Stimulated activated CD8-positive, alpha-beta memory T cell treated with anti-CD3 and anti-CD28 coated beads, Interleukin-4, amount 100 ng/mL, for 24 hours (primary cell): ENCODE results near the gene RAPGEF3.

Experiments
- DNase-seq: peaks from one replicate; pipeline ENCODE4 v3.0.0-alpha.2; 2020; ENCODE audit warnings: low read depth

The RAPGEF3 gene

GRCh38 chr12:47789712-47790489, 31.2 kb upstream of the RAPGEF3 start:
- DNase-seq, result no peak

GRCh38 chr12:47789141-47789540, 30.5 kb upstream of the RAPGEF3 start:
- DNase-seq, result no peak

GRCh38 chr12:47787596-47788319, 29.1 kb upstream of the RAPGEF3 start:
- no peak for DNase-seq

DNA sequence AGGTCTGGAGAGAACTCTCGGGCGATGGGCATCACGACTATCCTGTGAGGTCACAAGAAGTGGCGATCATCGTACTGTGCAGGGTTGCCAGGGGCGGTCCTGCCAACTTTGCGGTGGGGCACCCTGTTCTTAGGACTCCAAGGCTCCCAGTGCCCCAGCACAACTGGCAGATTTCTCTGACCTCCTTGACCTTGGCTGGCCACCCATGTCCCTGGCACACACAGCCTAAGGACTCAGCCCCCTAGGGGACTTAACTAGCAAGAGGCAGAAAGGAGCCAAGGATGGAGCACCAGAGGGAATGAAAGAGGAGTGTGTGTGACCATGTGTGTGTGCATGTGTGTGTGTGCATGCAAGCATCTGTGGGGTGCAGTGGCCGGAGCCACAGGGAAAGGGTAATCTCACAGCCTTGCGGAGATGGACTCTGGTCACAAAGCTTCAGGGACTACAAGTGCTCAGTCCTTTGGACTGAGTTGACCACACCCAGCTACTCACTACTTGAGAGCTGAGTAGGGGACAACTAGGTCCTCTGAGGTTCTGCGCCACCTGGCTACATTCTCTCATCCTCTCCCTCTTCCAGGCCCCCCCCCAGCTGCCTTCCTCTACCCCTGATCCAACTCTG, 28.1 kb upstream of the RAPGEF3 start:
- no peak for DNase-seq

GRCh38 chr12:47785887-47786661, 27.4 kb upstream of the RAPGEF3 start:
- no peak for DNase-seq

DNA sequence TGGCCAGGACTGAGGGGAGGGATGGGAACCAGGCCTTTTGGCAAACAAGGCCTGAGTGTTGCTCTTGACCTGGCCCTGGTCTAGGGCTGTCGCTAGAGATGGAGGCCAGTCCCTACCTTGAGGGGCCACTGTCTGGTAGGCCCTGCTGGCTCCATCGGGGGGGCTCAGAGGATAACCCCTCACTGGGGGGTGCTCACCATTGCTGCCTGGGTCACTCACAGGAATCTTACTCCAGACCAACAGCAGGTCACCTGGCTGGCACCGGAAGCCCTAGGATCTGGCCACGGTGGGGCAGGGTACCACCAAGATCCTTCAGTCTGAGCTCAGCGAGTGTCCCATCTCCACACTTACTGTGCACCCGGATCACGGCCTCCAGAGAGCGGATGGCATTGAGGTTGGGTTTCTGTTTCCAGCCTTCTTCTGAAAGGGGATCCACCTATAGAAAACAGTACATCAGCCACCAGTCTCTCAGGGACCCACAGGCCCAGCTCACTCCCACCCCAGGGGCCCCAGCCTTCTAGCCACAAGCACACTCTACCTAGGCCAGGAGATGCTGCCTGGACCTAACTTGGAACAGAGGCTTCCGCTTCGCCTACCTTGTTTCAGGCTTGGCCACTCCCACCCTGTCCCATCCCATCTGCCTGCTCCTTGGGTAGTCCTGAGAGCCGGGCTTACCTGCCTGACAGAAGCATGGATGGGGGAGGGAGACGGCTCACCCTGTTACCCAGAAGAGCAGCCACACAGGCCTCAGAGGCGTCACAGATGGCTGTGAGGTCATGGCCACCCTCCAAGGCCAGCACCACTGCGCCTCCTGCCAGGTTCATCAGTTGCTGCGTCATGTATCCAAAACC, 26.6 kb upstream of the RAPGEF3 start:
- DNase-seq, result no peak

- DNase-seq, result no peak
Measured at GRCh38 chr12:47783821-47784819, 25.4 kb upstream of the RAPGEF3 start.

- DNase-seq, result no peak
Measured at GRCh38 chr12:47783024-47783755, 24.5 kb upstream of the RAPGEF3 start.

DNA sequence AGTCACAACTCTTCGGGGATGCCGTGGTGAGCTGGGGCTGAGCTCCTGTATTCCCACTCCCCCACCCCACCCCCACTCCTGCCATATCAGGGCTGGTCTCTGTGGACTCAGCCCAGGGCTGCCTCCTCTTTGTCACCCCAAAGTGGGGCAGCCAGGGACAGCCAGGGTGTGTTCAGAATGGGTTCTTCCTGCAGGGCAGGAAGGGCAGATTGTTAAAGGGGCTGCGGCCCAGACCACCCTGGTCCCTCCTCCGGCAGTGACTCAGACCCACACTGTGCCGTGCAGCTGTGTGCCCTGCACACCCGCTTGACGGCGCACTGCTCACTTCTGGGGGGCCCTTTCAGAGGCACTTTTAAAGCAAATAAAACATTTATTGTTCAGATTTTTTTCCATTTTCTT, 23.7 kb upstream of the RAPGEF3 start:
- no peak for DNase-seq

DNA sequence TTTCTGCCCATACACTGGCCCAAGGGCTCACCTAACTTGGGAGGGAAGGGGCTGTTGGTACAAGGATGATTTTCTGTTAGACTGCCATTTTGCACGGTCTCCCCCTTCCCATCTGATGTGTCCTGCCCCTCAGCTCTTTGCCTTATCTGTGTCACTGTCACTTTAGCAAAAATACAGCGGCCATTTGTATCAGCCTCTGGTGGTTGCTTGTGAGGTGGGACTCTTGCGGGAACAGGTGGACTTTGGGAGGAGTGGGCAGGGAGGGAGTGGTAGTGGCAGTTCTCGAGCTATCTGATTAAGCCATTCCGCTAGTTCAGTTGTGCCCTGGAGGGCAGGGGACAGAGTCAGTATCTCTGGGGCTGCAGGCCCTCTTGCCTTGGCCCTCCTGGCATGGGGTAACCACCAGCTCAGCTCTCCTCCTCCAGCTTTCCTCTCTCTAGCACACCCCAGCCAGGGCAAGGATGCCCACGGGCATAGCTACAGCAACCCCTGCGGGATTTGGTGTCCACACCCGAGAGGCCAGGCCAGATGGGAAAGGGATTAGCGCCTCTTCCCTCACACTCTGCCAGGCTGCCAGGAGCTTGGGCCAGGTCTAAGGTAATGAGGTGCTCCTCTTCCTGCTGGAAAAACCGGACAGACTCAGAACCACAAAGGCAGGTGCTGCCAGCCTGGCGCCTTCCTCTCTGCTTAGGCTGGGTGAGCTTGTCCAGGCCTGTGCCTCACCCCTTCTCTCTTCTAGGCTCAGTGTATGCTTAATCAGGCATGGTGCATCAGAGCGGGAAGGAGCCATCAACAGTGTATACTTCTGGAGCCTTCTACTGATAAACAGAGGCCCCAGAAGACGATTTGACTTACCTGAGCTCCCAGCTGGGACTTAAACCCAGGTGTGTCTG, 23.0 kb upstream of the RAPGEF3 start:
- DNase-seq, result no peak

DNA sequence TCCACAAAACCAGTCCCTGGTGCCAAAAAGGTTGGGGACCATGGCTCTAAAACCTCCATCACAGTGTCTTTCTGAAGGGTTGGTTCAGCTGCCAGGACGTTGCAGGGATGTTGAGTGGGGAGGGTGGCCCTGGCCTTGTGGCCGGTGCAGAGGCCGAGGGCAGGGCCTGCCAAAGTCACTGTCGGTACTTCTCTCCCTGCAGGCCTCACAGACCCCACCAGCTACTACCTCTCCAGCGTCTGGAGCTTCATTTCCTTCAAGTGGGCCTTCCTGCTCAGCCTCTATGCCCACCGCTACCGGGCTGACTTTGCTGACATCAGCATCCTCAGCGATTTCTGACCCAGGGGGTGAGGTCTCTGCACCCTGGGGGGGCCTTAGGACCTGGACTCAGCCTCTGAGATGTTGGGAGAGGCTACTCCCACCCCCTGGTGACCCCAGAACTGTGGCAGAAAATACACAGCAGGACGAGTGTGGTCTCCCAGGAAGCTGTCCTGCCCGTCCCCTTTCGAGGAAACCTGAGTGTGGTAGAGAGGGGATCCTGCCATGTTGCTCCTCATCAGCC, 21.3 kb upstream of the RAPGEF3 start:
- no peak for DNase-seq

DNA sequence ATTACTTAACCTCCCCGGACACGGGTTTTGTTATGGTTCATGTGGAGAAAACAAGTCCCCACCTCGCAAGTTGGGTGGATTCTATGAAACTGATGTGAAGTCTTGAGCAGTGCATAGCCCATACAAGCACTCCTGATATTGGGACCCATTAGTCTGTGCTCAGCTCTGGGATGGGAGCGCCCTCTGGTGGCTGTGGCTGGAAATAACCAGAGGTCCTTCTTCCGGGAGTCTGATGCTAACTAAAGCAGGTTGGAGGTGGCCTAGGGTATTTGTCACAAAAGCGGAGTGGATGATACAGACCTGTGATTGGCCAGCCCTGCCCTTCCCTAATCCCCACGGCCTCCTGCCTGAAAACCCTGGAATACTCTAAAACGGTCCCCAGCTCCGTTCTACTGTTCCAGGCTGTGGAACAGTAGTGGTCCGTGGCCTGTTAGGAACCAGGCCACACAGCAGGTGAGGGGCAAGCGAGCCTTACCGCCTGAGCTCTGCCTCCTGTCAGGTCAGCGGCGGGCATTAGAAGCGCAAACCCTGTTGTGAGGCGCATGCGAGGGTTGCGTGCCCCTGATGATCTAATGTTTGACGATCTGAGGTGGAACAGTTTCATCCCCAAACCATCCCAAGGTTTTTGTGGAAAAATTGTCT, 20.7 kb upstream of the RAPGEF3 start:
- peak; percentile 87 for DNase-seq

- DNase-seq, result no peak
Measured at GRCh38 chr12:47778881-47779280, 20.2 kb upstream of the RAPGEF3 start.

- DNase-seq, result no peak
Measured at GRCh38 chr12:47777741-47778558, 19.3 kb upstream of the RAPGEF3 start.

DNA sequence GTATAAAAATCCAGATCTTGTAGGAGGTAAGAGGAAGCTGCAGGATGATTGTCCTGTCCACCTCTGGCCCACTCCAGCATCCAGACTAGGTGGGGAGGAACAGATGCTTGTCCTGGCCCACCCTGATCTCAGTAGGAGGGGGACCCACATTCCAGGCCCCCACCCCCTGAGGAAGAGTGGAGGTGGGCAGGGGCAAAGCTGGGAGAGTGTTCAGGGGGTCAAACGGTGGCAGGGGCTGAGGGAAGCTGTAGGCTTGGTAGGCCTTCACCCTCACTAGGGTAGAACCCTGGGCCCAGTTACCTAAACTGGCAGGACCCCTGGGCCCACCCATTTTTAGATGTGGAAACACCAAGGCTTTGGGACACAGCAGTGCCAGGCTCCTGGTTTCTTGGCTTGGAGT, 18.5 kb upstream of the RAPGEF3 start:
- DNase-seq, result no peak

- no peak for DNase-seq
Measured at GRCh38 chr12:47776471-47777143, 17.9 kb upstream of the RAPGEF3 start.
